Mammary epithelial cell (primary cell): ENCODE results near the gene SH3TC2.

Experiments
- EZH2 ChIP-seq: IDR thresholded peaks from 2 replicates; pipeline ENCODE4 v1.6.1; 2012; ENCODE audit warnings: low read length, inconsistent platforms, borderline replicate concordance
- TF ChIP-seq, protein P1 (sequence below), 2 donors: IDR thresholded peaks in 1 of 2; conservative IDR thresholded peaks in 1 of 2; 2 replicates each; pipeline ENCODE4 v1.5.1; 2011 to 2012; ENCODE audit warnings: inconsistent platforms in 2 of 2, low read length in 2 of 2, mild to moderate bottlenecking in 2 of 2, control low read depth in 1 of 2, low read depth in 1 of 2; ENCODE audit not compliant: insufficient read depth in 1 of 2; ENCODE audit errors: extremely low read depth in 1 of 2

DNA sequence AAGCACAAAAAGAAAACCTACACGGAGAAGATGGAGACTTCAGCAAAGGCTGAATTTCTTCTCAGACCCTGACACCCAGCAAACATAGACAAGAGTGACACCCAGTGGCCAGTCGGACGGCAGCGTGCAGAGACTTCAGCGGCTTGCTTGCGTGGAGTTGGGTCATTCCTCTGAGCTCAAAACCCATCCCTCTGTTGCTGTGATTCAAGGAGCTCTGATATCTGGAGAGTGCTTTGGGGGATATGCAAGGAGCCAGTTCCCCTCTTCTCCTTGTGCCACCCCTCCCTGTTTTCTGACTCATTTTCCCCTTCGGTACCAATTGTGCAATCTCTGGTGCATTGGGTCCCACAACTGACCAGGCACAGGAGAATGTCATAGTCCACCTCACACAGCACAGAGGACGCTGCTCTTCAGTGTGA lies 27.5 kb downstream of the SH3TC2 start:
- TF ChIP-seq, protein P1, sequence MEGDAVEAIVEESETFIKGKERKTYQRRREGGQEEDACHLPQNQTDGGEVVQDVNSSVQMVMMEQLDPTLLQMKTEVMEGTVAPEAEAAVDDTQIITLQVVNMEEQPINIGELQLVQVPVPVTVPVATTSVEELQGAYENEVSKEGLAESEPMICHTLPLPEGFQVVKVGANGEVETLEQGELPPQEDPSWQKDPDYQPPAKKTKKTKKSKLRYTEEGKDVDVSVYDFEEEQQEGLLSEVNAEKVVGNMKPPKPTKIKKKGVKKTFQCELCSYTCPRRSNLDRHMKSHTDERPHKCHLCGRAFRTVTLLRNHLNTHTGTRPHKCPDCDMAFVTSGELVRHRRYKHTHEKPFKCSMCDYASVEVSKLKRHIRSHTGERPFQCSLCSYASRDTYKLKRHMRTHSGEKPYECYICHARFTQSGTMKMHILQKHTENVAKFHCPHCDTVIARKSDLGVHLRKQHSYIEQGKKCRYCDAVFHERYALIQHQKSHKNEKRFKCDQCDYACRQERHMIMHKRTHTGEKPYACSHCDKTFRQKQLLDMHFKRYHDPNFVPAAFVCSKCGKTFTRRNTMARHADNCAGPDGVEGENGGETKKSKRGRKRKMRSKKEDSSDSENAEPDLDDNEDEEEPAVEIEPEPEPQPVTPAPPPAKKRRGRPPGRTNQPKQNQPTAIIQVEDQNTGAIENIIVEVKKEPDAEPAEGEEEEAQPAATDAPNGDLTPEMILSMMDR (conservative IDR thresholded peaks at IDR 0.05 in 1 of 2, IDR thresholded peaks at IDR 0.05 in 1 of 2; ENCODE audit: extremely low read depth in 1 of 2, insufficient read depth in 1 of 2, low read depth in 1 of 2, low read length in 2 of 2), result peak; percentile 88 to 90
- no peak for TF ChIP-seq EZH2
